NCI-H345 treated with DMSO at 0.1 percent for 48 hours (cell line): Measurements from ENCODE around the gene OPRL1.
A peak's percentile ranks its signal among the peaks of the same experiment; 100 is the strongest.
"Not testable (repeated sequence)": the region's sequence is repeated elsewhere in the genome, so short reads cannot be mapped to it uniquely, and the experiment has no call there.

ENCODE experiments used
- DNase-seq: peaks from one replicate; lab custom pipeline; 2025; ENCODE audit not compliant: unreplicated experiment; lab: John Stamatoyannopoulos, UW

OPRL1 gene

DNA sequence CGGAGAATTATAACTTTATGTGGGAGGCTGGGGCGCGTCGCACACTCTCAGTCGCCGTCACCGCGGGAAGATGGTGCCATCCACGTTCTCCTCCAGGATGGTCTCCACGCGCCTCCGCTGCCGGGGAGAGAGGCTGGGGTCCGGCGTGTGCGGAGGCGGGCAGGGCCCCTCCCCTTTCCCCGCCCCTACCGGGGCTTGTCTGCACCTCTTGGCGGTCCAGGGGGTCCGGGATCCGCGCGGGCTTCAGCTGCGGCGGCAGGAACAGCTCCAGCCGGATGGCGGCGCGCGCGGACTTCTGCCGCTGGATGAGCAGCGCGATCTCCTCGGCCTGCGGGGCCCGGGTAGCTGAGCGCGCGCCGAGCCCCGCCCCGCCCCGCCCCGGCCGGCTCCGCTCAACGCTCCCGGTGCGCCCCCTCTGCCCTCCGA lies 3.5 kb downstream of the OPRL1 start:
- DNase-seq, result peak; percentile 87

DNA sequence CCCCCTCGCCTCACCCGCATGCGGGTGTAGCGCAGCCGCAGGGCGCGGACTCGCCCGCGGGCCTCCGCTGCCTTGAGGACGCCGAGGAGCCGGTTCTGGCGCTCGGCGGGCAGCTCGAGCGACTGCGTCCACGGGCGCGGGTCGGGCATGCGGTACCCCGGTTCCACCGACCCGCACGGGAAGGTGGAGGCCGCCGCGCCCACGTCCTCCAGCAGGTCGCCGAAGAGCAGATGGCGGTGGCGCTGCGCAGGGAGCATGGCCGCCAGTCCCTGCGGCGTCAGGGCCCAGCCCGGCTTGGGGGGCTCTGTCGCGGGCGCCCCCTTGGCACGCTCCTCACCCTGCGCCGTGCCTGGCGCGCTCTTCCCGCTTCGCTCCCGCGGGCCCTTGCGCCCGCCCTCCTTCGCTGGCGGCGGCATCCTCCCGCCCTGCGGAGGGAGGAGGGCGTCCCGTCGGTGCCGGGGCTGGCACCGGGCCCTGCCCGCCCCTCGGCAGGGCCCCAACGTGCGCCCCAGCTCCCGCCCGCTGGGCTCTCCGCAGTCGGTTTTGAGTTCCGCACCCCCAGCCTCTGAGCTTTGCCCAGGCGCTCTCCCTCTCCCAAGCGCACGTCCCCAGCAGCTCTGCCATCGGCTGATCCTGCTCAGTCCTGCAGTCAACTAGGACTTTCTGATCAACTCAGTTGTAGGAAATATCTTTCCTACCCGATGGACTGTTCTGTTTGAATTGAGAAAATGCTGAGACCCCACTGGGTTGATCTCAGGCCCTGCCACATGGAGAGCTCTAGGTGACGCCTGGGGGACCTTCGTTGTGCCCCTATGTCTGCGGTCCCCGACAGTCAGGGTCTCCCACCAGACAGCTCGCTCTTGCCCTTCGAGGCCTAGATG lies 4.2 kb downstream of the OPRL1 start, which contains the start of gene LKAAEAR1:
Gene LKAAEAR1 (minus strand): TSS at position 595 of the 881 bp plus-strand sequence. CDS start 179 bp downstream, at position 416.
- DNase-seq, result no peak

GRCh38 chr20:64084685-64085152 lies 4.8 kb downstream of the OPRL1 start:
- DNase-seq, result no peak

- no peak for DNase-seq
Measured at GRCh38 chr20:64086801-64087200, 6.9 kb downstream of the OPRL1 start.

- DNase-seq, result not testable (repeated sequence)
Measured at GRCh38 chr20:64087226-64087825, 7.4 kb downstream of the OPRL1 start.

DNA sequence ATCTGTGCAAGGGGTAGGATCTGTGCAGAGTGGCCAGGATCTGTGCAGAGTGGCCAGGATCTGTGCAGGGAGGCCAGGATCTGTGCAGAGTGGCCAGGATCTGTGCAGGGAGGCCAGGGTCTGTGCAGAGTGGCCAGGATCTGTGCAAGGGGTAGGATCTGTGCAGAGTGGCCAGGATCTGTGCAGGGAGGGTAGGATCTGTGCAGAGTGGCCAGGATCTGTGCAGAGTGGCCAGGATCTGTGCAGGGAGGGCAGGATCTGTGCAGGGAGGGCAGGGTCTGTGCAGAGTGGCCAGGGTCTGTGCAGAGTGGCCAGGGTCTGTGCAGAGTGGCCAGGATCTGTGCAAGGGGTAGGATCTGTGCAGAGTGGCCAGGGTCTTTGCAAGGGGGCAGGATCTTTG lies 8.7 kb downstream of the OPRL1 start:
- not testable (repeated sequence) for DNase-seq

DNA sequence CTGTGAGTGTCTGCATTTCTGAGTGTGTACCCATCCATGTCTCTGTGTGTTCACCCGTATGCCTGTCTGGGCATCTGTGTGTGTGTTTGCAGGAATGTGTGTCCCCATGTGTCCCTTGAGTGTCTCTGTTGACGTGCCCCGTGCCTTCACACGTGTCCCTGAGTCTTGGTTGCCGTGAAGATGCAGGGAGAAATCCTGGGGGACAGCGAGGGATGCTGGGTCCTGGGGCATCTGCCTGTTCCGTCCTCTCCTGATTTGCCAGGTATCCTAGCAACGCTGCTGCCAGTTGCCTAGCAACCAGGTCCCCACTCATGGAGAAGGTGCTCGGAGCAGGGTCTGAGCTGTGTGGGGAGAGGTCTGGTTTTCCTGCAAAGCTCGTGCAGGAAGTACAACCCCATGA lies 10.3 kb downstream of the OPRL1 start:
- DNase-seq, result no peak

DNA sequence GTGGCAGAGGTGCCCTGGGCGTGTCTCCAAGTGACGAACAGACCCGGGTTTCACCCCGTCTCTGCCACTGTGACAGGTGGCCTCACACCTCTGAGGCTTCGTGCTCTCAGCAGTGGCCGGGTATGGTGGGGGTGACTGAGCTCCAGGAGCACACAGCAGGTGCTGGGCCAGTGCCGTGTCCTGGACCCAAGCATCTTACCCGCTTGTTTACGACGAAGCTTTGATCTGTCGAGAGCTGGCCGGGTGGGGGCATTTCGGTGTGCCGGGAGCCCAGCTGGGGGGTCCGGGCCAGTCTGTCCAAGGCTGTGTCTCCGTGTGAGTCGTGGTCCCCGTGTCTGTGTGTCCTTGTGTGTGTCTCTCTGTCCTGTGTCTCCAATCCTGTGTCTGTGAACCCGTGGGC lies 11.5 kb downstream of the OPRL1 start:
- no peak for DNase-seq

DNA sequence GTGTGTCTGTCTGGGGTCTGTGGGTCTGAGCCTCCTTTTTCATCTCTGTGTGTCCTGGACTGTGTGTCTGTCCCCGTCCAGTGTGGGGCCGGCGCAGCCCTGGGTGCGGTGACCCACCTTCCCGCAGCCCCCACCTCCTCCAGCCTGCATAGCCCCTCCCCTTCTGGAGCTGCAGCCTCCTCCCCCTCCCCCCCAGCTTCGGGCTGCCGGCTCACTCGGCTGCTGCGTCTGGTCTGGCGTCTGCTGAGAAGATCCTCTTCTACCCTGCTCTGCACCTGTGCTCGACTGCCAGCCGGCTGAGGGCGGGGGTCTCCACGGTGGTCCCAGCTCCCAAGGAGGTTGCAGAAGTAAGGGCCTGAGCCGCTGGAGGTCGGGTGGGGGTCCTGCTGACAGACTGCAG lies 11.9 kb downstream of the OPRL1 start:
- no peak for DNase-seq

GRCh38 chr20:64092258-64093012 lies 12.6 kb downstream of the OPRL1 start:
- no peak for DNase-seq

DNA sequence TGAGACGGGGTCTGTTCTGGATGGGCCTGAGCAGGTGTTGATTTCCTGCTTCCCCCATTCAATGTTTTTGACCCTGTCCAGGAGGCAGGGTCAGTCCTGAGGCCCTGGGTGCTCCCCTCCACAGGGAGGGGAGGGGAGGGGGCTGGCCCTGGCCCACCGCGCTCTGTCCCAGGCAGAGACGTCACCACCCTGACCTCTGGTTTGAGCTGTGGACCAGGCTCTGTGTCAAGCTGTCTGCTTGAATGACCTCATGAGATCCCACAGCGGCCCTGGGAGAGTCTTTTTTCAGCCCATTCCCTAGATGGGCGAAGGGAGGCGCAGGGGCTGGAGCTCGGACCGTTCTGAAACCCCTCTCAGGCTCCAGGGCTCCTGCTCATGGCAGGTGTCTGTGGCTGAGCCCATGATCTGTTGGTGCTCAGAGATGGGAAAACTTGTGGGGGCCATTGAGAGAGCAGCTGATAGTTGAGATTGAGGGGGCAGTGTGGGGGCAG lies 13.2 kb downstream of the OPRL1 start:
- no peak for DNase-seq

GRCh38 chr20:64095455-64095854 lies 15.6 kb downstream of the OPRL1 start:
- DNase-seq, result no peak

GRCh38 chr20:64095927-64096326 lies 16.0 kb downstream of the OPRL1 start:
- DNase-seq, result no peak

- DNase-seq, result no peak
Measured at GRCh38 chr20:64096535-64096934, 16.7 kb downstream of the OPRL1 start.

- DNase-seq, result no peak
Measured at GRCh38 chr20:64098471-64099013, 18.7 kb downstream of the OPRL1 start.

DNA sequence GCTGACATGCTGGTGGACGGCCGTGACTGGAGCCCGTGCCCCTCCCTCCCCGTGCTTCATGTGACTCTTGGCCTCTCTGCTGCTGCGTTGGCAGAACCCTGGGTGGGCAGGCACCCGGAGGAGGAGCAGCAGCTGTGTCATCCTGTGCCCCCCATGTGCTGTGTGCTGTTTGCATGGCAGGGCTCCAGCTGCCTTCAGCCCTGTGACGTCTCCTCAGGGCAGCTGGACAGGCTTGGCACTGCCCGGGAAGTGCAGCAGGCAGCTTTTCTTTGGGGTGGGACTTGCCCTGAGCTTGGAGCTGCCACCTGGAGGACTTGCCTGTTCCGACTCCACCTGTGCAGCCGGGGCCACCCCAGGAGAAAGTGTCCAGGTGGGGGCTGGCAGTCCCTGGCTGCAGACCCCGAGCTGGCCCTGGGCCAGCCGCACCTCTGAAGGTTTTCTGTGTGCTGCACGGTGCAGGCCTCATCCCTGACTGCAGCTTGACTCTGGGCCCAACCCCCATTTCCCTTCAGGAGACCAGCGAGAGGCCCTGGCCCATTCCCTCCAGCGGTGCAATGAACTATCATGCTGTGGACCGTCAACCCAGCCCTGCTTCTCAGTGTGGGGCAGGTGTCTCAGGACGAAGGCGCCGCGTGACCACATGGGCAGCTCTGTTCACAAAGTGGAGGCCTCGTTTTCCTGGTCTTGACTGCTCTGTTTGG lies 19.4 kb downstream of the OPRL1 start:
- DNase-seq, result peak; percentile 49

GRCh38 chr20:64099880-64100565 lies 20.1 kb downstream of the OPRL1 start:
- DNase-seq, result no peak

DNA sequence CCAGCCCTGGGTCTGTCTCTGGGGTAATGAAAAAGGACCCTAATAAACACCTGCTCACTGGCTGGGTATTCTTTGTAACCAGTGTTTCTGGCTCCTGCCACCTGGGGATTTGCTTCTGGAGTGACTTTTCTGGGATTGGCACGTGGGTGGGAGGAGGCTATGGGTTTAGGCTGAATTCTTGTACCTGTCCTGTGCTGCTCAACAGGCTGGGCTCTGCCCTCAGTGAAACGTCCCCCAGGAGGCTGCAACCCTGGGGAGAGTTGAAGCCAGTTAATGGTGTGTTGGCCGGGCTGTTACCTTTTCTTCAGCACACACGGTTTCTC lies 20.6 kb downstream of the OPRL1 start:
- no peak for DNase-seq

DNA sequence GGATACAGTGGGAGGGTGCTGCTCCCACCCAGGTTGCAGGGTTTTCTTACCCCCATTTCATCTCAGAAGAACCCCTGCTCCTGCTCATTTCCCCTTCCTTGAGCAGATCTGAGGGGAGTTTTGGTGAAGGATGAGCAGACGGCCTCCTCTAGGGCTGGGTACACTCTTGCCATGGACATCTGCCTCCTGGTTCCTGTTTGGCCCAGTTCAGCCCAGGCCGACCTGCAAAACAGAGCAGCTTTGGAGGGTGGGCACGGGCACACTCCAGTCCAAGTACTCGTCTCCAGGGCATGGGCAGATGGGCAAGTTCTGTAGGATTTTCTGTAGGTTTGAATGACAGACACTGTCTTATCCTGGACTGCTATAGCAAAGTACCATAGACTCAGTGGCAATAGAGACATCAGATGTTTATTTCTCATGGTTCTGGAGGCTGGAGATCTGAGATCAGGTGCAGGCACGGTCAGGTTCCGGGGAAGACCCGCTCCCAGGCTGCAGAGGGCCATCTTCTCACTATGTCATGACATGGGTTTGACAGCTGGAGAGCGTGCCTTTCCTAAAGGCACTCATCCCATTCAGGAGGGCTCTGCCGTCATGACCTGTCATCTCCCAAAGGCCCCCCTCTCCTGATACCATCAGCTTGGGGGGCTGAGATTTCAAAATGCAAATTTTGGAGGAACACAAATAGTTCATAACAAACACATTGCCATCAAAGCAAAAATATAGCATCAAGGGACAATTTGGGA lies 21.2 kb downstream of the OPRL1 start:
- no peak for DNase-seq
